GM12873 (cell line): ENCODE data around the gene ATXN7L3.

Experiments
- CTCF ChIP-seq: IDR thresholded peaks from 2 replicates; pipeline ENCODE4 v1.5.1; 2012; ENCODE audit warnings: low read depth, mild to moderate bottlenecking, moderate library complexity, low read length, control low read depth; ENCODE audit not compliant: insufficient read depth; ENCODE audit errors: missing control alignments

The ATXN7L3 gene

GRCh38 chr17:44155488-44155887 lies 44.2 kb downstream of the ATXN7L3 start:
- no peak for TF ChIP-seq CTCF

GRCh38 chr17:44152875-44153274 lies 46.8 kb downstream of the ATXN7L3 start:
- TF ChIP-seq CTCF = no peak

- TF ChIP-seq CTCF = no peak
Observed at GRCh38 chr17:44149750-44150329, 49.8 kb downstream of the ATXN7L3 start.

GRCh38 chr17:44147812-44148211 lies 51.9 kb downstream of the ATXN7L3 start:
- no peak for TF ChIP-seq CTCF

- no peak for TF ChIP-seq CTCF
Observed at GRCh38 chr17:44146375-44147346, 53.0 kb downstream of the ATXN7L3 start.

- no peak for TF ChIP-seq CTCF
Observed at GRCh38 chr17:44144966-44145739, 54.5 kb downstream of the ATXN7L3 start.
